Frontal cortex (tissue), 4 donors: ENCODE data around the gene RRAGD. TPM values are rescaled to one million over a fixed set of nuclear protein-coding genes. Genes with fewer than 3 reads are reported as not detected.
"Not testable (repeated sequence)": the region's sequence is repeated elsewhere in the genome, so short reads cannot be mapped to it uniquely, and the experiment has no call there.

ENCODE experiments used
- DNase-seq, 2 donors: peaks; one replicate each; pipeline ENCODE4 v3.0.0; 2012; ENCODE audit warnings: low spot score in 2 of 2
- FAIRE-seq: peaks from 2 replicates; lab custom pipeline; 2012; peaks lifted over from hg19 to GRCh38; lab: Jason Lieb, UNC
- total RNA-seq: library from RNA; depleted of rRNA; stranded (reverse); fragments of >200 nt; gene quantifications from one replicate; pipeline ENCODE4 v1.2.3, GENCODE V29; 2014
- donor health status: control.
- donor health status: control.
- donor health status: control.

RRAGD gene
- total RNA-seq, 1 donor from 2014 or later, result 103 TPM

DNA sequence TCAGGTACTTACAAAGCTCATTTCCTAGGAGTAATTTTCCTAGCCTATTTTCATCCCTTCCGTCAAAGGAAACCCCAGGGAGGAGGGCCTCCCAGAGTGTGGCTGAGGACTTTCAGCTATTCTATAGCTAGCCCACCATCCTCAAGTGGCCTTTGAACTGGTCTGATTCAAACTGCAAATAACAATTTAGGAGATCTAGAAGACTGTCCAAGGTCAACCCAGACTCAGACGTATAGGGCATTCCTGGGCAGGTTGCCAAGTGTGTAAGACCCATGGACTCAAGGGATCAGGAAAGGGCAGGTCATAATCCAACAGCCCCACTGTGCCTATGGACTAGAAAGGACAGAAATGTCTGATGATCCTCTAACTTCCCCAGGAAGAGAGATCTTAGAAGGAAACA lies 2.1 kb upstream of the RRAGD start:
- FAIRE-seq (no peak), DNase-seq (no peak)

DNA sequence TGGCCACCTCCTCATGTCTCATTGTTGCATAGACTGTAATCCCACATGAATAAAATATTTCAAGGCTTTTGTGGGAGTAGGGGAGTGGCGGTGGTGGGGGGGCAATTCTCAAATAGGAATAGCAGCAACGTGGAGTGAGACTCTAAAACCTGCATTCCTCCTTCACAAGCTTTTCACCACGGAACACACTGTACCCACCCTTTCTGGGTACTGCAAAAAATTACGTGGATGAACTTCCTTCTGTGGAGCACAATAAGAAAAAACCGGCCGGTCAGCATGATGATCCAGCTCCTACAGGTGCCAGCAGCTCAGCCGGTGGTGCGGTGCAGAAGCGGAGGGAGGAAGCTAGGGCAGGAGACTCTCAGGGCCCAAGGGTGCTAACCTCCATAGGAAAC lies 930 bp upstream of the RRAGD start:
- DNase-seq (no peak), FAIRE-seq (no peak)

- DNase-seq, result peak; percentile 41 to 59
- no peak for FAIRE-seq
Measured at GRCh38 chr6:89411145-89412070, 665 bp downstream of the RRAGD start.

GRCh38 chr6:89410788-89411144 lies 1.3 kb downstream of the RRAGD start:
- DNase-seq, result no peak

DNA sequence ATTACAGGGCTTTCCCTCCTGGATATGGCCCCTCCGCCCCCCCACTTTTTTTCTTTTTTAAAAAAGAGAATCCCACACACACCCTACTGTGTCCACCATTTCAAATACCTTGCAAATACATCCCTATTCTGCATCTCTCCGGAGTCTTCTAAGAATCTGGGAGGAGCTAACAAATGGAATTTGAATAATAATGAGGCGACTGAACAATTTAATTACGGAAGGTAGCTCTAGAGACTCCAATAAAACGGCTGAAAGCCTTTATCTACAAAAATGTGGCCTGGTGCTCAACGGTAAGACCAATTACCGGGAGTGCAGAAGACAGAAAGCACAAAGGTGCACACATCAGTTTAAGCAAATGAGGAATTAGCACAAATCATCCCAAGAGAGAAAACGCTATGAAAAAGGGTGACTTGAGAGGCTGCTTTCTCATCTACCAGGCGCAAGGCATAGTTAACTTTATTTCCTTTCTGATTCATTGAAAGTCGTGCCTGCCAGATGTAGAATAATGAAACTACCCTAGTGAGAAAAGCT lies 1.8 kb downstream of the RRAGD start:
- FAIRE-seq (no peak), DNase-seq (no peak)

More at GRCh38 chr6:89410788-89411144, 1.3 kb downstream of the RRAGD start:
- FAIRE-seq, result no peak

DNA sequence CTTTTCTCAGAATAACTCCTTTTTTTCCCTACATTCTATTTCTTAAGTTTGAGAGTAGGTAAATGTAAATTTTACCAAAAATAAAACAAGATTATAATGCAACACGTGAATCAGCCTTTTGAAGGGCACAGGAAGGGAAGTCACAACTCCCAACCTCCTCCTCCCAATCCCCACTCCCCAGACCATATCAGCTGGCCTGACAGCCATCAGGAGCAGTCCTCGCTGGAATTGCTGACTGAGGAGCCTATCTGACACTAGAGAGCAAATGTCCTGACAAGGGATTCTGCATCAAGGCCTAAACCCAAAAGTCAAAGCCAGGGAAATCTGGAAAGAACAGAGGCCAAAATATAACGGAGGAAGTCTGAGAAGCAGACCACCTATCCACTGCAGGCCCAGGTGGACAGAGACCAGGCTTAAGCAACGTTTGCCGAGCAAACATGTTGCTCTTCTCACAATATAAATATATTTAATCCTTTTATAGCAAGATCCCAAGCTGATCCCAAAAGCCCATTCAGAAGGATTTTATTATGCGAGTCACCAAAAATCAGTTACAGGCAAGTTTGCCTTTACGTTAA lies 2.5 kb downstream of the RRAGD start:
- FAIRE-seq (no peak), DNase-seq (no peak)

GRCh38 chr6:89406141-89406540 lies 5.9 kb downstream of the RRAGD start:
- no peak for DNase-seq
- no peak for FAIRE-seq

DNA sequence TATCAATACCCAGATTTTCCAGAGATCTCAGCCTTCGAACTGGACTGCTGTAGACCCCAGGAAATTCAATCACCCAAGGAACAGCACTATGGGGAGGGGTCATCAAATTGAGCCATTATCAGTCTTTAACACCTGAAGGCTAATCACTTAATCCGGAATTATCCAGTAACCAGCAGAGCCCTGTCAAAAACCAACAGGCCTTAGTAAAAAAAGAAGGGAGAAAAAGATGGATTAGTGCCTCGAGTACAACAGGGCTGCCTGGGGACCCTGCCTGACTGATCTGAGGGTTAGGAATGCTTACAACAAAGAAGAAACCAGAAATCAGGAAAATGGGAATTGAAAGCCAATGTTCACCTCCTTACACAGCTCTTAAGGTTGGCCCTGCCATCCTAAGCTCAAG lies 7.6 kb downstream of the RRAGD start:
- FAIRE-seq (no peak), DNase-seq (no peak)

DNA sequence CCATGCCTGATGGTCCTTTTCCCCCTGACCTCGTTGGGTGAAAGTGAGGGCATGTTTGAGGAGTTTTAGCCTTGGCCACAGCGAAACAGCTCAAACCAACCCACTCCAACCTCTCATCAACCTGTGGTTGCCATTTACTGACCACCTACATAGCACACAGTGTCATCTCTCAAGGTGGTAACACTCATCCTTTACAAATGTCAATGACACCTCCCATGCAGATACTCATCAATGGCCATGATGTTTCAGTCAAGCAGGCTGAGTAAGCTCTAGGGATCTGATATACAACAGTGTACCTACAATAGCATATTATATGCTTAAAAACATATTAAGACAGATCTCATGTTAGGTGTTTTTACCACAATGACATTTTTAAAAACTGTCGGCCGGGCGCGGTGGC lies 9.3 kb downstream of the RRAGD start:
- DNase-seq, result no peak
- FAIRE-seq, result no peak

- DNase-seq, result no peak
- no peak for FAIRE-seq
Measured at GRCh38 chr6:89400912-89401399, 11.1 kb downstream of the RRAGD start.

DNA sequence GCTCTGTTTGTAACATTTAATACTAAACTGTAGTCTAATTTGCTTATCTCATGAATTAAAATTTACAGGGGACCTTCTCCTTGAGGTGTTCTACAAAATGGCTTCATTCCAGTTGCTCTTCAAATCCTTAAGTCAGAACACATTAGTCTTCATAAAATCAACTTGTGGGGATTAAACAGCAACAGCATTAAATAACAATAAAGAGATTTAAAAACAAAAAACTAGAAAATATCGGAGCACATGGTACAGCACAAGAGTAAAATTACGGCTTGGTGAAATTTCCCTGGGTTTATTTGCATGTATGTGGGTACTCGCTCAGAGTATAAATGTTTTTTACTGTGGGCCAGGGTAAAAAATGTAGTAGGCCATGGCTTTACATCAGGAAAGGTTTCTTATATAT lies 12.0 kb downstream of the RRAGD start:
- no peak for DNase-seq
- FAIRE-seq, result no peak

DNA sequence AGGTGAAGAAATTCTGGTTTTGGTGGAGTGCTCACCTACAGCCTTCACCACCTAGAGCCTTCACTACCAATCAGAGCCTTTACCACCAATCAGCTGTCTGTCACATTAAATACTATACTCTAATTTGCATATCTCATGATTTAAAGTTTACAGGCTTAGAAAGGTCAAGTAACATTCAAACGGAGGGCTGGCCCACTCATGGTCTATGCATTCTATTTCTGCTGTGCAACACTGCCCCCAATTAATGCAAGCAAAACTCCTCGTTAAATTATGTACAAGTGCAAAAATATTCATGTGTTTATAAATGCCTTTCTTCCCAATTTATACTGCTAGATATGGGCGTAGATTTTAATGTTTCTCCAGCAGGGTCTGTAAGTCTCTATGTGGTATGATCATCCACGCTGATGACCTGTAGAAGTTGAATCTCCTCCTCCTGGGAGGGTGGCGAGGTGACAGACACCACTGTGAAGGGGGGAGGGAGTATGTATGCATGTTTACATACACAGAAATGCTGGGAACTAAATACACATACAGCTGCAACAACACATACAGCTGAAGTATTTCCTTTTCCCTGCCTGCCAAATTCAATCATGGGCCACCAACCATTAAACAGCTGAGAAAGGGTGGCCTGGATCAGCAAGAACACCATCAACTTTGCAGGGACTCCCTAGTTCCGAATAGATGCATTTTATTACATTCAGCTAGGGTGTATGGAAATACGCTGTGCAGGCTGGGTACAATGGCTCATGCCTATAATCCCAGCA lies 13.1 kb downstream of the RRAGD start:
- FAIRE-seq, result no peak
- no peak for DNase-seq

- DNase-seq, FAIRE-seq: not testable (repeated sequence)
Measured at GRCh38 chr6:89397884-89398283, 14.2 kb downstream of the RRAGD start.

- no peak for DNase-seq
- no peak for FAIRE-seq
Measured at GRCh38 chr6:89393659-89394058, 18.4 kb downstream of the RRAGD start.

GRCh38 chr6:89392823-89393222 lies 19.2 kb downstream of the RRAGD start:
- DNase-seq (no peak), FAIRE-seq (no peak)

GRCh38 chr6:89388846-89389245 lies 23.2 kb downstream of the RRAGD start:
- FAIRE-seq (no peak), DNase-seq (no peak)

GRCh38 chr6:89387516-89388201 lies 24.4 kb downstream of the RRAGD start:
- FAIRE-seq, result no peak
- DNase-seq, result no peak

GRCh38 chr6:89386917-89387491 lies 25.1 kb downstream of the RRAGD start:
- FAIRE-seq, result no peak
- DNase-seq, result no peak

DNA sequence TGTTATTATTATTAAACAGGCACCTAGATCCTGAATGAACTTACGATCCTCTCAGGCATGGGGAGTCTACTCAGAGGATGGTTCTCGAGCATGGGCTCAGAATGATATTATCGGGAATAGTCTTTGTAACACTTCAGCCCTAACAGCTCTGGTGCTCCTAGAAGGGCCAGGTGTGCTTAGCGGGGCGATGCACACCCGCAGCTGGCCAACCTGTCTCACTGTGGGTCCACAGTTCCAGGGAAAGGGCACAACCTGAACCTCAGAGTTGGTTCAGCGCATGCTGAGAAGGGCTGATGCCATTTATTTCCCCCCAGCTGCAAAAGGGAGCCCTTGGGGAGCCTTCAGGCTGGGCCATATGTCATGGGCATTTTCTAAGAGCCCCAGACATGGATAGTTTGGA lies 26.2 kb downstream of the RRAGD start:
- DNase-seq (no peak), FAIRE-seq (no peak)
